Measurements from ENCODE around the gene MEX3D.

MEX3D gene

GRCh38 chr19:1568320-1569019 is at the start of gene MEX3D:
MEX3D (minus strand) TSS chr19:1568325; CDS start chr19:1568058, 267 bp downstream.
- in situ Hi-C loops (cut with MboI; ENCODE audit: low pct_unique_long_range_greater_than_20kb, low sequenced_read_pairs), result no loop called here
- no peak for DNase-seq

GRCh38 chr19:1616875-1617274 is 48.8 kb upstream of the MEX3D start:
- DNase-seq, result no peak
- in situ Hi-C loops (cut with MboI; ENCODE audit: low pct_unique_long_range_greater_than_20kb, low sequenced_read_pairs), result no loop called here

- no peak for DNase-seq
- in situ Hi-C loops (cut with MboI; ENCODE audit: low pct_unique_long_range_greater_than_20kb, low sequenced_read_pairs), result no loop called here
Measured at GRCh38 chr19:1616396-1616795, 48.3 kb upstream of the MEX3D start.

- DNase-seq, result no peak
- in situ Hi-C loops (cut with MboI; ENCODE audit: low pct_unique_long_range_greater_than_20kb, low sequenced_read_pairs), result no loop called here
Measured at GRCh38 chr19:1615156-1615765, 47.1 kb upstream of the MEX3D start.

GRCh38 chr19:1613808-1614570 is 45.9 kb upstream of the MEX3D start:
- no peak for DNase-seq
- in situ Hi-C loops (cut with MboI; ENCODE audit: low pct_unique_long_range_greater_than_20kb, low sequenced_read_pairs), result no loop called here

GRCh38 chr19:1613146-1613545 is 45.0 kb upstream of the MEX3D start:
- in situ Hi-C loops (cut with MboI; ENCODE audit: low pct_unique_long_range_greater_than_20kb, low sequenced_read_pairs), result no loop called here
- DNase-seq, result no peak

- in situ Hi-C loops (cut with MboI; ENCODE audit: low pct_unique_long_range_greater_than_20kb, low sequenced_read_pairs), result no loop called here
- no peak for DNase-seq
Measured at GRCh38 chr19:1612114-1613086, 44.3 kb upstream of the MEX3D start.

GRCh38 chr19:1611353-1611752 is 43.2 kb upstream of the MEX3D start:
- no peak for DNase-seq
- in situ Hi-C loops (cut with MboI; ENCODE audit: low pct_unique_long_range_greater_than_20kb, low sequenced_read_pairs), result no loop called here

GRCh38 chr19:1610579-1610978 is 42.5 kb upstream of the MEX3D start:
- no peak for DNase-seq
- in situ Hi-C loops (cut with MboI; ENCODE audit: low pct_unique_long_range_greater_than_20kb, low sequenced_read_pairs), result no loop called here

GRCh38 chr19:1609680-1610474 is 41.8 kb upstream of the MEX3D start:
- no peak for DNase-seq

GRCh38 chr19:1609103-1609396 is 40.9 kb upstream of the MEX3D start:
- no peak for DNase-seq
- in situ Hi-C loops (cut with MboI; ENCODE audit: low pct_unique_long_range_greater_than_20kb, low sequenced_read_pairs), result no loop called here

More at GRCh38 chr19:1609680-1610474, 41.8 kb upstream of the MEX3D start:
- in situ Hi-C loops (cut with MboI; ENCODE audit: low pct_unique_long_range_greater_than_20kb, low sequenced_read_pairs), result no loop called here

- in situ Hi-C loops (cut with MboI; ENCODE audit: low pct_unique_long_range_greater_than_20kb, low sequenced_read_pairs), result no loop called here
Measured at GRCh38 chr19:1608359-1609102, 40.4 kb upstream of the MEX3D start.

GRCh38 chr19:1606138-1606651 is 38.1 kb upstream of the MEX3D start:
- DNase-seq, result no peak

More at GRCh38 chr19:1608359-1609102, 40.4 kb upstream of the MEX3D start:
- DNase-seq, result no peak

GRCh38 chr19:1605236-1606137 is 37.4 kb upstream of the MEX3D start, which contains the start of gene UQCR11:
UQCR11 (minus strand) TSS chr19:1605462; CDS start chr19:1605409, 53 bp downstream.
- in situ Hi-C loops (cut with MboI; ENCODE audit: low pct_unique_long_range_greater_than_20kb, low sequenced_read_pairs), result no loop called here
- DNase-seq, result peak; percentile 96

More at GRCh38 chr19:1606138-1606651, 38.1 kb upstream of the MEX3D start:
- in situ Hi-C loops (cut with MboI; ENCODE audit: low pct_unique_long_range_greater_than_20kb, low sequenced_read_pairs), result no loop called here

- no peak for DNase-seq
- in situ Hi-C loops (cut with MboI; ENCODE audit: low pct_unique_long_range_greater_than_20kb, low sequenced_read_pairs), result no loop called here
Measured at GRCh38 chr19:1602091-1602707, 34.1 kb upstream of the MEX3D start.

GRCh38 chr19:1601613-1602064 is 33.5 kb upstream of the MEX3D start:
- no peak for DNase-seq
- in situ Hi-C loops (cut with MboI; ENCODE audit: low pct_unique_long_range_greater_than_20kb, low sequenced_read_pairs), result no loop called here

Data from KBM-7 (cell line).